MM.1S (cell line): ENCODE measurements around the gene PRKG2.

ENCODE experiments used
- CTCF ChIP-seq: fragments of 300-600 bp; sonication (generic); IDR thresholded peaks from 2 replicates; pipeline ENCODE4 v1.5.1; 2016; ENCODE audit warnings: antibody characterized with exemption, low read length, mixed read lengths
- EZH2 ChIP-seq: fragments of 300-600 bp; sonication (generic); optimal IDR thresholded peaks from 2 replicates; pipeline ENCODE3; 2017; ENCODE audit warnings: low read depth, mild to moderate bottlenecking, antibody characterized with exemption, low read length, mixed read lengths

- TF ChIP-seq CTCF (no peak), EZH2 (no peak)
Observed at GRCh38 chr4:81061344-81061730, 153.7 kb downstream of the PRKG2 start.
